H9 (cell line): Measurements from ENCODE around the gene PFDN1. TPM values are rescaled to one million over a fixed set of nuclear protein-coding genes. Genes with fewer than 3 reads are reported as not detected.

ENCODE experiments used
- DNase-seq: peaks from one replicate; pipeline ENCODE4 v3.0.0-alpha.2; 2017
- H2AFZ ChIP-seq: one replicate; pipeline ENCODE4 v1.6.1; 2013; ENCODE audit warnings: mild to moderate bottlenecking, low read length, control low read depth, moderate library complexity
- H2AK5ac ChIP-seq: 2 replicates; pipeline ENCODE4 v1.6.1; 2013; ENCODE audit warnings: low read length, control low read depth, mixed read lengths; ENCODE audit not compliant: insufficient read length
- H2BK120ac ChIP-seq: one replicate; pipeline ENCODE4 v1.6.1; 2013; ENCODE audit warnings: low read depth, mild to moderate bottlenecking, low read length, control low read depth, inconsistent platforms; ENCODE audit not compliant: poor library complexity, severe bottlenecking
- H2BK12ac ChIP-seq: 2 replicates; pipeline ENCODE4 v1.6.1; 2013; ENCODE audit warnings: low read length, control low read depth, mixed read lengths, low read depth; ENCODE audit not compliant: insufficient read length
- H2BK15ac ChIP-seq: 2 replicates; pipeline ENCODE4 v1.6.1; 2013; ENCODE audit warnings: low read depth, low read length, control low read depth
- H2BK20ac ChIP-seq: one replicate; pipeline ENCODE4 v1.6.1; 2013; ENCODE audit warnings: low read depth, mild to moderate bottlenecking, low read length, control low read depth, inconsistent platforms; ENCODE audit not compliant: poor library complexity, severe bottlenecking
- H2BK5ac ChIP-seq: 2 replicates; pipeline ENCODE4 v1.6.1; 2013; ENCODE audit warnings: low read length, control low read depth, mixed read lengths; ENCODE audit not compliant: insufficient read length
- H3K14ac ChIP-seq: 2 replicates; pipeline ENCODE4 v1.6.1; 2013; ENCODE audit warnings: low read length, control low read depth; ENCODE audit not compliant: insufficient read depth
- H3K18ac ChIP-seq: 2 replicates; pipeline ENCODE4 v1.6.1; 2013; ENCODE audit warnings: low read depth, mild to moderate bottlenecking, mixed read lengths, low read length, control low read depth; ENCODE audit not compliant: insufficient read length
- H3K23ac ChIP-seq: 2 replicates; pipeline ENCODE4 v1.6.1; 2013; ENCODE audit warnings: low read length, control low read depth, mixed read lengths, low read depth; ENCODE audit not compliant: insufficient read length
- H3K23me2 ChIP-seq: 2 replicates; pipeline ENCODE4 v1.6.1; 2013; ENCODE audit warnings: low read depth, mild to moderate bottlenecking, mixed read lengths, low read length, control low read depth; ENCODE audit not compliant: insufficient read length, poor library complexity, severe bottlenecking
- H3K27ac ChIP-seq: 2 replicates; pipeline ENCODE4 v1.5.1; 2013; ENCODE audit warnings: low read length, control low read depth, mixed read lengths, low read depth; ENCODE audit not compliant: insufficient read length
- H3K27me3 ChIP-seq: 2 replicates; pipeline ENCODE4 v1.6.1; 2013; ENCODE audit warnings: low read length, control low read depth, inconsistent platforms; ENCODE audit not compliant: insufficient read depth
- H3K4ac ChIP-seq: 2 replicates; pipeline ENCODE4 v1.6.1; 2013; ENCODE audit warnings: low read depth, mild to moderate bottlenecking, control low read depth, inconsistent platforms, low read length, moderate library complexity
- H3K4me1 ChIP-seq: 2 replicates; pipeline ENCODE4 v1.6.1; 2013; ENCODE audit warnings: low read length, control low read depth, inconsistent platforms; ENCODE audit not compliant: insufficient read depth
- H3K4me2 ChIP-seq: 2 replicates; pipeline ENCODE4 v1.6.1; 2013; ENCODE audit warnings: low read length, control low read depth, mixed read lengths; ENCODE audit not compliant: insufficient read length, insufficient read depth
- H3K56ac ChIP-seq: 2 replicates; pipeline ENCODE4 v1.6.1; 2013; ENCODE audit warnings: low read depth, mild to moderate bottlenecking, mixed read lengths, low read length, control low read depth; ENCODE audit not compliant: insufficient read length
- H3K79me1 ChIP-seq: 2 replicates; pipeline ENCODE4 v1.6.1; 2013; ENCODE audit warnings: low read depth, mild to moderate bottlenecking, moderate library complexity, low read length, control low read depth, inconsistent platforms; ENCODE audit not compliant: insufficient read depth, poor library complexity, severe bottlenecking
- H3K79me2 ChIP-seq: 2 replicates; pipeline ENCODE4 v1.6.1; 2013; ENCODE audit warnings: low read length, control low read depth, inconsistent platforms; ENCODE audit not compliant: insufficient read depth
- H3K9ac ChIP-seq: 2 replicates; pipeline ENCODE4 v1.6.1; 2013; ENCODE audit warnings: low read length, control low read depth, mixed read lengths; ENCODE audit not compliant: insufficient read length; ENCODE audit errors: extremely low read depth
- H3K9me3 ChIP-seq: one replicate; pipeline ENCODE4 v1.6.1; 2013; ENCODE audit warnings: low read depth, low read length, inconsistent platforms; ENCODE audit not compliant: control insufficient read depth
- H3T11ph ChIP-seq: one replicate; pipeline ENCODE4 v1.6.1; 2013; ENCODE audit warnings: mild to moderate bottlenecking, low read length, control low read depth, inconsistent platforms
- H4K20me1 ChIP-seq: one replicate; pipeline ENCODE4 v1.6.1; 2013; ENCODE audit not compliant: control insufficient read depth, insufficient read length, insufficient read depth
- H4K5ac ChIP-seq: 2 replicates; pipeline ENCODE4 v1.6.1; 2013; ENCODE audit warnings: low read depth, mild to moderate bottlenecking, mixed read lengths, low read length, control low read depth; ENCODE audit not compliant: insufficient read length
- H4K8ac ChIP-seq: replicated peaks from 2 replicates; pipeline ENCODE4 v1.6.1; 2013; ENCODE audit warnings: low read length, control low read depth, mixed read lengths, low read depth; ENCODE audit not compliant: insufficient read length
- H4K91ac ChIP-seq: 2 replicates; pipeline ENCODE4 v1.6.1; 2013; ENCODE audit warnings: low read depth, mild to moderate bottlenecking, moderate library complexity, mixed read lengths, low read length, control low read depth; ENCODE audit not compliant: insufficient read length
- H3K27ac Mint-ChIP-seq, 3 experiments: 2 replicates in 2 of 3; 3 replicates in 1 of 3; pipeline ENCODE4 v1.8.0; 2020 to 2021; ENCODE audit warnings: mixed read lengths in 3 of 3, mild to moderate bottlenecking in 1 of 3, moderate library complexity in 1 of 3
- H3K27me3 Mint-ChIP-seq: 2 replicates; pipeline ENCODE4 v1.8.0; 2021; ENCODE audit warnings: low read depth, mild to moderate bottlenecking, moderate library complexity, mixed read lengths
- H3K36me3 Mint-ChIP-seq, 3 experiments: 2 replicates in 2 of 3; 3 replicates in 1 of 3; pipeline ENCODE4 v1.8.0; 2020 to 2021; ENCODE audit warnings: low read depth in 3 of 3, mixed read lengths in 3 of 3; ENCODE audit not compliant: insufficient read depth in 1 of 3
- H3K4me1 Mint-ChIP-seq, 2 experiments: 2 replicates each; pipeline ENCODE4 v1.8.0; 2020; ENCODE audit warnings: mixed read lengths in 2 of 2
- H3K4me3 Mint-ChIP-seq, 2 experiments: 2 replicates in 1 of 2; 3 replicates in 1 of 2; pipeline ENCODE4 v1.8.0; 2020 to 2021; ENCODE audit warnings: mild to moderate bottlenecking in 2 of 2, mixed read lengths in 2 of 2, moderate library complexity in 1 of 2
- H3K9me3 Mint-ChIP-seq, 2 experiments: 2 replicates in 1 of 2; 3 replicates in 1 of 2; pipeline ENCODE4 v1.8.0; 2020; ENCODE audit warnings: mild to moderate bottlenecking in 2 of 2, mixed read lengths in 2 of 2, moderate library complexity in 1 of 2
- WGBS: extraction: QIAGEN DNeasy Blood & Tissue Kit; methylation state at CpG from one replicate; pipeline ENCODE4 v1.1.7; 2013; ENCODE audit warnings: missing lambda C conversion rate, low lambda C conversion rate, mixed read lengths; ENCODE audit not compliant: insufficient read length; ENCODE audit errors: extremely low coverage; 5-methylcytosine and 5-hydroxymethylcytosine counted together
- total RNA-seq: library from RNA; stranded (reverse); gene quantifications from 2 replicates; pipeline ENCODE4 v1.2.1, GENCODE V29; 2021
- TF ChIP-seq, protein P1 (sequence below): fragments of 200-600 bp; sonication (generic); conservative IDR thresholded peaks from 3 replicates; pipeline ENCODE4 v1.8.0; 2021; ENCODE audit warnings: antibody characterized with exemption, mild to moderate bottlenecking

Gene PFDN1
- total RNA-seq, 1 experiment from 2014 or later, result 58.3 TPM

DNA sequence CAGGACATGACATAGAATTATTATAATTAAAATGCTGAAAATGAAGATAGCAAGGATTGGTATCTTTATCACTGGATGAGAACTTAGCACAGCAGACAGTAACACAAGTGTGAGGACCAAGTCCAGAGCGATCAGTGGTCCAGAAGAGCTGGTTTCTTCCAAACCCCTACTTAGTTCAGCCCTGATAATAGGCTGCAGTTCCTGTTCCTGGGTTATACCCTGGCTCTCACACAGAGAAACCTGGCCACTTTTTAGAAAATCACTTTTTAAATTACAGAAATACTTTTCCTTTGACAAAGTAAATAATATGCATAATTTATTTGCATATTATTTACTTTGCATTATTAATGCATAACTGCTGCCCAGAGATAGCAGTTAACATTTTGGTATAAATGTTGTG is 87.6 kb downstream of the PFDN1 start:
- Mint-ChIP-seq H3K4me1 (peaks cover 14 to 15% of the 10 kb centered on the region in 2 experiments), H3K9me3 (no peaks in the 10 kb centered on the region; a peak in 1 of 5 replicates), H3K4me3 (no peak overlapping the region), H3K36me3 (no peaks in the 10 kb centered on the region), H3K27me3 (no peaks in the 10 kb centered on the region), H3K27ac (no peak overlapping the region)
- Histone ChIP-seq H4K20me1 (no peaks in the 10 kb centered on the region), H3K4ac (no peak overlapping the region), H3K27me3 (no peaks in the 10 kb centered on the region), H3K18ac (no peak overlapping the region), H3T11ph (no peak overlapping the region), H2AK5ac (no peak overlapping the region), H3K79me1 (no peaks in the 10 kb centered on the region), H4K5ac (no peak overlapping the region), H3K79me2 (no peaks in the 10 kb centered on the region), H4K91ac (no peak overlapping the region), H3K14ac (no peak overlapping the region), H2AFZ (no peak overlapping the region), H2BK15ac (no peak overlapping the region), H3K4me2 (no peak overlapping the region), H3K4me1 (no peaks in the 10 kb centered on the region; the same call in 1 of the 2 replicates), H3K27ac (no peak overlapping the region), H3K23ac (no peak overlapping the region), H2BK120ac (no peak overlapping the region), H3K9me3 (no peaks in the 10 kb centered on the region), H3K56ac (no peak overlapping the region), H3K9ac (no peak overlapping the region), H2BK20ac (no peak overlapping the region), H2BK12ac (no peak overlapping the region), H2BK5ac (no peak overlapping the region), H4K8ac (no peak overlapping the region), H3K23me2 (no peaks in the 10 kb centered on the region)
- DNase-seq, result no peak
- WGBS, result no CpG with 5 or more reads among the region's 1 CpG
- TF ChIP-seq, protein P1, sequence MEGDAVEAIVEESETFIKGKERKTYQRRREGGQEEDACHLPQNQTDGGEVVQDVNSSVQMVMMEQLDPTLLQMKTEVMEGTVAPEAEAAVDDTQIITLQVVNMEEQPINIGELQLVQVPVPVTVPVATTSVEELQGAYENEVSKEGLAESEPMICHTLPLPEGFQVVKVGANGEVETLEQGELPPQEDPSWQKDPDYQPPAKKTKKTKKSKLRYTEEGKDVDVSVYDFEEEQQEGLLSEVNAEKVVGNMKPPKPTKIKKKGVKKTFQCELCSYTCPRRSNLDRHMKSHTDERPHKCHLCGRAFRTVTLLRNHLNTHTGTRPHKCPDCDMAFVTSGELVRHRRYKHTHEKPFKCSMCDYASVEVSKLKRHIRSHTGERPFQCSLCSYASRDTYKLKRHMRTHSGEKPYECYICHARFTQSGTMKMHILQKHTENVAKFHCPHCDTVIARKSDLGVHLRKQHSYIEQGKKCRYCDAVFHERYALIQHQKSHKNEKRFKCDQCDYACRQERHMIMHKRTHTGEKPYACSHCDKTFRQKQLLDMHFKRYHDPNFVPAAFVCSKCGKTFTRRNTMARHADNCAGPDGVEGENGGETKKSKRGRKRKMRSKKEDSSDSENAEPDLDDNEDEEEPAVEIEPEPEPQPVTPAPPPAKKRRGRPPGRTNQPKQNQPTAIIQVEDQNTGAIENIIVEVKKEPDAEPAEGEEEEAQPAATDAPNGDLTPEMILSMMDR, result no peak
